ENCODE measurements around the gene EDEM3.
"Not testable (repeated sequence)": the region's sequence is repeated elsewhere in the genome, so short reads cannot be mapped to it uniquely, and the experiment has no call there.

Gene EDEM3

GRCh38 chr1:184769241-184769640, 14.6 kb upstream of the EDEM3 start:
- no peak for DNase-seq

- no peak for DNase-seq
Observed at GRCh38 chr1:184768467-184768866, 13.8 kb upstream of the EDEM3 start.

- DNase-seq = no peak
Observed at GRCh38 chr1:184767591-184767990, 12.9 kb upstream of the EDEM3 start.

GRCh38 chr1:184764483-184764882, 9.8 kb upstream of the EDEM3 start:
- DNase-seq = no peak

DNA sequence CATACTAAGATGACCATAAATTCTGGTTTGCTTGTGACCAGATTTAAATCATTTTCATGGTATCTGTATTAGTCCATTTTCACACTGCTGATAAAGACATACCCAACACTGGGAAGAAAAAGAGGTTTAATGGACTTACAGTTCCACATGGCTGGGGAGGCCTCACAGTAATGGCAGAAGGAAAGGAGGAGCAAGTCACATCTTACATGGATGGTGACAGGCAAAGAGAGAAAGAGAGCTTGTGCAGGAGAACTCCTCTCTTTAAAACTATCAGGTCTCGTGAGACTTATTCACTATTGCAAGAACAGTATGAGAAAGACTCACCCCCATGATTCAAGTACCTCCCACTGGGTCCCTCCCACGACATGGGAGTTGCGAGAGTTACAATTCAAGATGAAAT, 8.9 kb upstream of the EDEM3 start:
- DNase-seq = not testable (repeated sequence)

GRCh38 chr1:184761969-184762485, 7.4 kb upstream of the EDEM3 start:
- DNase-seq = no peak

- no peak for DNase-seq
Observed at GRCh38 chr1:184759651-184760050, 5.0 kb upstream of the EDEM3 start.

- DNase-seq = no peak
Observed at GRCh38 chr1:184759112-184759511, 4.5 kb upstream of the EDEM3 start.

DNA sequence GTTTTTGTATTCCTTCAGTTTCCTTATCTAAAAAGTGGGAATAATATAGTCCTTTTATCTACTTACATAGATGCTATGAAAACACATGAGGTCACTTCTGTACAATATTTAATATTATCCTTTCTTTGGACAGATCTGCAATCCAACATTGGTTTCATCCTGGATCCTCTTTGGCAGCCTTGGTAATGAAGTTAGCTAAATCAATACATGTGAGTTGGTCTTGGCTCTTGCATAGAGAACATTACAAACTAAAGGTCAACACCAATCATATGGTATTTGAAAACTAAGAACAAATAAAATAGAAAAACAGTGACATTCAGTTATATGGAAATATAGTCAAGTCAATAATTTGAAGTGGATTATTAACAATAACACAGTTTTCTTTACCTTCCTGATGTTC, 3.2 kb upstream of the EDEM3 start:
- DNase-seq = no peak

DNA sequence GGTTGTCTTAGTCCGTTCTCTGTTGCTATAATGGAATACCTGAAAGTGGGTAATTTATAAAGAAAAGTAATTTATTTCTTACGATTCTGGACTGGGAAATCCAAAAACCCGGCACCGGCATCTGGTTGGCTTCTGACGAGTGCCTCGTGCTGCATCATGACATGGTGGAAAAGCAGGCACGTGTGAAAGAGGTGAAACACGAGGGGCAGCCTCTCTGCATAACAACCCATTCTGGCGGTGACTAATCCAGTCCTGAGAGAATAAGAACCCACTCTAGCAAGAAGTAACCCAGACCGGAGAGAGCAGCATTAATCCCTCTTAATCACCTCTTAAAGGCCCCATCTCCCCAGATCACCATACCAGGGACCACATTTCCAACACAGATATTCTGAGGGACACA, 2.7 kb upstream of the EDEM3 start:
- DNase-seq = no peak

GRCh38 chr1:184755226-184756065, 788 bp upstream of the EDEM3 start:
- DNase-seq = no peak

DNA sequence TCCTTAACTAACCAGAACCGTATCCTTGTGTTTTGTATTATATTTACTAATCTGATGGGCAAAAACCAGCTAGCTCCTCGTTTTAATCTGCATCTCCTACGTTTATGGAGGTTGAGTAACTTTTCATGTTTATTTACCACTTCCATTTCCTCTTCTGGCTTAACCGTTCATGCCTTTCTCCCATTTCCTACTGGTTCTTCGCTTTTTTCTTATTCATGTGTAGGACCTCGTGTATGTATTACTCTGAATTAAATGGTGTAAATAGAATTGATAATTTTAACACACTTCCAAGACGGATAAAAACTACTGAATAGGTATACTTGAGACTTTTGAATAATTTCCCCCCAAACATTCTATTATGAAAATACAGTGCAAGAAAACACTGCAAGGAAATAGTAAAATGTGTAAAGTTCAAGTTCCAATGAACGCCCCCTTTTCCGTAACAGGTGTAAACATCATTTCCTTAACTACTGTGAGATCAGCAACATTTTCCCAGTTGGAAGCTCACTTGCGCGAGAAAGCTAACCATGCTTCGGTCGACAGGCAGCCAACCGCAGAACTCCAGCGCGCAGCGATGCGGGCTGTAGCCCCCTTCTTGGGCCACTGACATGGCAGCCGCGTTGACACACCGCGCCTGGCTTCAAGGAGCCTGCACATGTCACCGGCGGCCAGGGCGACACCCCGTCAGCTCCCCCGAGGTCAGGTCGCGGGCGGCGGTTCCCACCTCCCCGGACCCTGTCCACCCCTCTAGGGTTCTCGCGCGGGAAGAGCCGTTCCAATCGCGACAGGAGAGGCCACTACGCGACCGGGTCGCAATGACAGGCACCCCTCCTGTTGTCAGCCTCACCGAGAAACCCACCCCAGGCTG, 816 bp downstream of the EDEM3 start:
- peak in 1 of 2 donors; percentile 40 for DNase-seq

- DNase-seq = no peak
Observed at GRCh38 chr1:184753117-184753516, 1.5 kb downstream of the EDEM3 start.

DNA sequence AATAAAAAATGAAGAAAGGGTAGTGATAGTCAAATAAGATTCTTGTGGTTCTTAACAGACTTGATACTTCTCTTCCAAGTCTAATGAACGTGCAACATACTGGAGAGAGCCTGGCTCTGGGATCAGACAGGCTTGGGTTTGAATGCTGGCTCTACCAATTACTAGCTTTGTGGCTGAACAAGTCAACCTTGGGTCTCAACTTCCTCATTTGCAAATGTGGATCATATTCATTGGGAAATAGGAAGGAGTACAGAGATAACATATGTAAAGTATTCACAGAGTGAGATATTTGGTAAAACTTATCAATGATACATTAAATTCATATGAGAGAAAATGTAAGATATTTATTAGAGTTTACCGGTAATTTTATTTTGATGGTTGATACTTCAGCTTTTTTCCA, 2.0 kb downstream of the EDEM3 start:
- DNase-seq = no peak

DNA sequence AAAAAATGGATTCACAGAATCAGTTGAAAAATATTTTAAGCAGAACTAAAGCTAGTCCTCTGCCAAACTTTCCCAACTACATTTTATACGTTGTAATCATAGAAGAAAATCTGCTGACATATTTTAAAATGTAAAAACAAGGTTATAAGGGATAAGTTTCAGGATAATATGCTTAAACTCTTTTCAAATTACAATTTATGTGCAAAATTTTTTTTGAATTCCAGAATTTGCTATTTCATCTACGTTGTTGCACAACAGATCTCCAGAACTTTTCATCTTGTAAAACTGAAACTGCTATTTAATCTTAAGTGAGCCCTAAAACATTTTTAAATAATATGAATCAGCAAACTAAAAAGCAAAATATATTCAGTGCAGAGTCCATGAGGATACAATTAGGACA, 5.9 kb downstream of the EDEM3 start:
- no peak for DNase-seq

- no peak for DNase-seq
Observed at GRCh38 chr1:184747089-184747955, 7.3 kb downstream of the EDEM3 start.

- DNase-seq = peak in 1 of 2 donors; percentile 48
Observed at GRCh38 chr1:184745929-184746638, 8.6 kb downstream of the EDEM3 start.

- no peak for DNase-seq
Observed at GRCh38 chr1:184745110-184745509, 9.5 kb downstream of the EDEM3 start.

GRCh38 chr1:184743062-184743756, 11.4 kb downstream of the EDEM3 start:
- DNase-seq = peak; percentile 4 to 70

DNA sequence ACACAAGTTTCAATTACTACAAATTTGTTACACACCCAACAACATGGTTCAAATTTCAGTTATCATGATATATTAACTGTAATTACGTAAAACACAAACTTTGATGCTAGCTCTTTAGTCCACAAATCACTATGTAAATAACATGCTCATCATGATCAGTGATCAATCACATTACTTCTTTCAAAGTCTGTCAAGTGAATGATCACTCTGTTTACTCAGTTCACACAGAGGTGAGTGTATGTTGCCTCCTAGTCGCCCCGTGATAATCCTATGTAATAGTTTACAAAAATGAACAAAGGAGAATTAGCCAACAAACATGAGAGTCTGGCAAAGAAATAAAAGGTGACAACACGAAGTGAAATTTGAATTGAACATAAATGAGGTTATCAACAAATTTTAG, 14.3 kb downstream of the EDEM3 start:
- no peak for DNase-seq

DNA sequence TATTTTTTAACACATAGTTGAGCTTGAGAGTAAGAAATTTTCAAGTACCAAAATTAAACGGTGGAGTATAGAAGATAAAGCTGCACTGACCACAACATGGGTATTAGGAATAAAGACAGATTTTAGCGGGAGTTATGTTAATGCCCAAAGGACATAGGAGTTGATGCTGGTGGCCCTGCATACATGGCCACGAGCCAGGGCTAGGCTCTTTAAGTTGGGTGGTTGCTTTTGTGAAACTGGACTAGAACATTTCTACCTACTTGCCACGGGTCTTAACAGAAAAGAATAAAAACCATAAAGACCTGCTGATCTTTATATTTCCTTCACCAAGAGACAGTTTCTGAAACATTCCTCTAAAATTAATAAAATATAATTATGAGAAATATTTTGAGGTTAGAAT, 14.9 kb downstream of the EDEM3 start:
- no peak for DNase-seq

All from CD4-positive, alpha-beta T cell treated with Interleukin-1 beta for 1 hour (primary cell).